Raji (cell line): ENCODE results near the gene CENPA.

Experiments
- POLR2A ChIP-seq: IDR thresholded peaks from 2 replicates; pipeline ENCODE4 v1.6.1; 2011; ENCODE audit warnings: low read depth, low read length, control low read depth; ENCODE audit not compliant: insufficient read depth

The CENPA gene

DNA sequence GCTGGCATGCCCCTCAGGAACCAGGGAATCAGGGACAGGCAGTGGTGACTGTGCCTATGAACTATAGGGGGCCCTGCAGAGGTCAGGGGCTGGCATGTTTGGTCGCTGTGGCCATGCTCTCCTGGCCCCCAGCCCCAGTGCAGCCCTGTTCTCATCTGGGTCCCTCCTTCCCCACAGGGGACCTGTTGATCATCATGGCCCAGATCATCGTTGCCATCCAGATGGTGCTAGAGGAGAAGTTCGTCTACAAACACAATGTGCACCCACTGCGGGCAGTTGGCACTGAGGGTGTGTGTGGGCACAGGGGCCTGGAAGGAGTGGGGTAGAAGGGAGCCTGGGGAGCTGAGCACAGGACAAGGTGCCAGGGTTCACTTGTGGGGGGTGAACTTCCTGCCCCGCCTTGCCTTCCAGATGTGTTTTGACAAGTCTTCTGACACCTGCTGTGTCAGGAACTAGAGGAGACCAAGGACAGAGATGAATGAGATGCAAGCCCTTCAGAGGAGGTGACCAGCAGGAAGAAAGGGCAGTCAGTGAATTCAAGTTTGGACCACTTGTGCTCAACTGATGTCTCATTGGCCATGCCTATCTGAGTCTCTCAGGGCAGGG lies 9.6 kb upstream of the CENPA start:
- TF ChIP-seq POLR2A = no peak

DNA sequence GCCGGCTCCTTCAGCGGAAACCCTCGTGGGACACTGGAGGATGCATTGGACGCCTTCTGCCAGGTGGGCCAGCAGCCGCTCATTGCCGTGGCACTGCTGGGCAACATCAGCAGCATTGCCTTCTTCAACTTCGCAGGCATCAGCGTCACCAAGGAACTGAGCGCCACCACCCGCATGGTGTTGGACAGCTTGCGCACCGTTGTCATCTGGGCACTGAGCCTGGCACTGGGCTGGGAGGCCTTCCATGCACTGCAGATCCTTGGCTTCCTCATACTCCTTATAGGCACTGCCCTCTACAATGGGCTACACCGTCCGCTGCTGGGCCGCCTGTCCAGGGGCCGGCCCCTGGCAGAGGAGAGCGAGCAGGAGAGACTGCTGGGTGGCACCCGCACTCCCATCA lies 7.8 kb upstream of the CENPA start:
- TF ChIP-seq POLR2A = no peak

DNA sequence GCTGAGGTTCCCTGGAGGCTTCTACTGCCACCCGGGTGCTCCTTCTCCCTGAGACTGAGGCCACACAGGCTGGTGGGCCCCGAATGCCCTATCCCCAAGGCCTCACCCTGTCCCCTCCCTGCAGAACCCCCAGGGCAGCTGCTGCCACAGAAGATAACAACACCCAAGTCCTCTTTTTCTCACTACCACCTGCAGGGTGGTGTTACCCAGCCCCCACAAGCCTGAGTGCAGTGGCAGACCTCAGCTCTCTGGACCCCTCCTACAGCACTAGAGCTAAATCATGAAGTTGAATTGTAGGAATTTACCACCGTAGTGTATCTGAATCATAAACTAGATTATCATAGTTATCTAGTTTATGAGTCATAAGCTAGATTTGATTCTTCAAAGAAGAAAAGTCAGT lies 7.3 kb upstream of the CENPA start:
- TF ChIP-seq POLR2A = no peak

DNA sequence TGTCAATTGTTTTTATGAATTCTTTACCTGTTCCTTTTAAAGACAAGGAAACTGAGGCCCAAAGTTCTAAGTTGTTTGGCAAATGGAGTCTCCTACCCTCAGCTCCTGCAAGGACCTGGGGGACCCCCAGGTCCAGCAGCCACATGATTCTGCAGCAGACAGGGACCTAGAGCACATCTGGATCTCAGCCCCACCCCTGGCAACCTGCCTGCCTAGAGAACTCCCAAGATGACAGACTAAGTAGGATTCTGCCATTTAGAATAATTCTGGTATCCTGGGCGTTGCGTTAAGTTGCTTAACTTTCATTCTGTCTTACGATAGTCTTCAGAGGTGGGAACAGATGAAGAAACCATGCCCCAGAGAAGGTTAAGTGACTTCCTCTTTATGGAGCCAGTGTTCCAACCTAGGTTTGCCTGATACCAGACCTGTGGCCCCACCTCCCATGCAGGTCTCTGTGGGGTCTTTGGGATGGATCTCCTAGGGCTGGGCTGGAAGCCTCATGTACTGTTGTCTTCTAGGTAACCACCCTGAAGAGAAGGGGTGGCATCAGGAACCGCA lies 5.6 kb upstream of the CENPA start:
- TF ChIP-seq POLR2A = no peak

DNA sequence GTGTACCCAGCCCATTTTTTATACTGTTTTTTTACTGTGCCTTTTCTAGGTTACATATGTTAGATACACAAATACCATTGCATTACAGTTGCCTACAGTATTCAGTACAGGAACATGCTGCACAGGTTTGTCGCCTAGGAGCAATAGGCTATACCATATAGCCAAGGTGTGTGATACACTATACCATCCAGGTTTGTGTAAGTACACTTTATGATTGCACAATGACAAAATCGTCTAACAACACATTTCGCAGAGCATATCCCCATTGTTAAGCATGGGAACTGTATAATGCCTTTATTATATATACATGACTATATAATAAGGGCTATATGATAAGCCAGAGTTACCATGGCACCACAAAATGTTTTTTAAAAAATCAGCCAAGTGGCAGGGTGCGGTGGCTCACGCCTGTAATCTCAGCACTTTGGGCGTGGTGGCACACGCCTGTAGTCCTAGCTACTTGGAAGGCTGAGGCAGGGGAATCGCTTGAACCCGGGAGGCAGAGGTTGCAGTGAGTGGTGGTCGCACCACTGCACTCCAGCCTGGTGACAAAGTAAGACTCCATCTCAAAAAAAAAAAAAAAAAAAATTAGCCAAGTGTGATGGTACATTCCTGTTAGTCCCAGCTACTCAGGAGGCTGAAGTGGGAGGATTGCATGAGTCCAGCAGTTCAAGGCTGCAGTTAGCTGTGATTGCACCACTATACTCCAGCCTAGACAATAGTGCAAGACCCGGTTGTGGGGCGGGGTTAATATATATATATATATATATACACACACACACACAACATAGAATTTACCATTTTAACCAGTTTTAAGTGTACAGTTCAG lies 2.8 kb upstream of the CENPA start:
- TF ChIP-seq POLR2A = no peak

DNA sequence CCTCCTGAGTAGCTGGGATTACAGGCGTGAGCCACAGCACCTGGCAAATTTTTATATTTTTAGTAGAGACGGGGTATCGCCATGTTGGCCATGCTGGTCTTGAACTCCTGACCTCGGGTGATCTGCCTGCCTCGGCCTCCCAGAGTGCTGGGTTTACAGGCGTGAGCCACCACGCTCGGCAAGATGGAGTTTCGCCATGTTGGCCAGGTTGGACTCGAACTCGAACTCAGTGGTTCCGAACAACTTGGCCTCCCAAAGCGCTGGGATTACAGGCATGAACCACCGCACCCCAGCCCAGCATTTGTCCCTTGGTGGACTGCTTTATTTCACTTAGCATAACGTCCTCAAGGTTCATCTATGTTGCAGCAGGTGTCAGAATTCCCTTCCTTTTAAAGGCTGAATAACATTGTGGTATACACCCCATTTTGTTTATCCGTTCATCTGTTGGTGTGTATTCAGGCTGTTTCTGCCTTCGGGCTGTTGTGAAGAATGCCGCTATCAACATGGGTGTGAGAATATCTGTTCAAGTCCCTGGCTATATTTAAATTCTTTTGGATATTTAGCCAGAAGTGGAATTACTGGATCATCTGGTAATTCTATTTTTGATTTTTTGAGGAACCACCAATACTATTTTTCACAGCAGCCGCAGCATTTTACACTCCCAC lies 1.2 kb upstream of the CENPA start:
- no peak for TF ChIP-seq POLR2A

DNA sequence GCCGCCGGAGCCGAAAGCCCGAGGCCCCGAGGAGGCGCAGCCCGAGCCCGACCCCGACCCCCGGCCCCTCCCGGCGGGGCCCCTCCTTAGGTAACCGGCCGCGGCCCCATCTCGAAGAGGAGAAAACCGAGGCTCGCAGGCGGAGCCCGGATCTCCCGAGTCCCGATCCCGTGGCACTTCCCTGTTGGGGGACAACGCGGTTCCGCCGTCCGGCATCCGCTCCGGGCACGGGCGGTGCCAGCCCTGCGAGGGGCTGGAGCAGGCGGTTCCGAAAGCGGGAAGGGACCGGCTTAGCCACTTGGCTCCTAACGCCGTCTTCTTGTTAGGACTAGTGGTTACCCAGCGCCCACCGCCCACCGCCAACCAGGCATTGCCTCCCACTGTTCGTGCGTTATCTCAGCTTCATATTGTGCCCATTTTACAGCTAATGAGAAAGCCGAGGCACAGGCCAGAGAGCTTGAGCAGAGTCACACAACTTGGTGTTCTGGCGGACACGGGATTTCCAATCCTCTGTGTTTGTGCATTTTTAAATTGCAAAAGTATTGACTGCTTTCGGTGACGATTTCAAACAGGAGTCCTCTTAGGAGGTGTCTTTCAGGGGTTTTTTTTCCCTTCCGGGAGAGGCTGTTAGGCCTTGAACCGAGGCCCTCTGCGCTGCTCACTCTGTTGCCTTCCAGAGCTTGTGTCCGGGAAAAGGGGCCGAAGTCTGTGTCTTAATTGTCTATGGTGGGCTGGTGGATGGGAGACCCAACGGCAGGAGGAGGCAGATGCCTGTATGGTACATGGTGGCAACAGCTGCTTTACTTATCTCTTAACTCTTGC lies 562 bp downstream of the CENPA start:
- no peak for TF ChIP-seq POLR2A

DNA sequence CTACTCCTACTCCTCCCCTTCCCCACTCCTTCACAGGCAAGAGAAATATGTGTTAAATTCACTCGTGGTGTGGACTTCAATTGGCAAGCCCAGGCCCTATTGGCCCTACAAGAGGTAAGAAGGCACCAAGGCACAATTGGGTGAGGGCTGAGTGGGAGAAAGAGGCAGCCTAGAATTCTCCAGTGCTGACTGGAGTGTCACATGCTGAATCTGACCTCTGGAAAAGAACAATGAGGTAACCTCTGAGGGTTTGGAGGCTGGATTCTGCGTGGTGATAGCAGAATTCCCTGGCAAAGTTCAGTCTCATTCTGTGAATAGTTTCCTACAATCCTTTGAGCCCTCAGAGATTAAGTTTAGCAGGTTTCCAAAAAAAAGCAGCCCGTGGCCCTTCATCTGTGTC lies 6.9 kb downstream of the CENPA start:
- no peak for TF ChIP-seq POLR2A

DNA sequence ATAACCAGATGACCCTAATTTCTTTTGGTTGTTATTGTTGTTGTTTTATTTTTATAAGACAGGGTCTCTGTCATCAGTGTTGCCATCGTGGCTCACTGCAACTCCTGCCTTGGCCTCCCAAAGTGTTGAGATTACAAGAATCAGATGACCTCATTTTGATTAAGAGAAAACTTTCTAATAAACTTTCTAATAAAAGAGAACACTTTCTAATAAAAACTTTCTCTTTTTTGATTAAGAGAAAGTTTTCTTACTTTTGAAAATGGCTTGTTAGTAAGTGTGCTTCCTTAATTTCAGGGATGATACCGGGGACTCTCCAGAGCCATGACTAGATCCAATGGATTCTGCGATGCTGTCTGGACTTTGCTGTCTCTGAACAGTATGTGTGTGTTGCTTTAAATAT lies 7.7 kb downstream of the CENPA start:
- TF ChIP-seq POLR2A = no peak

DNA sequence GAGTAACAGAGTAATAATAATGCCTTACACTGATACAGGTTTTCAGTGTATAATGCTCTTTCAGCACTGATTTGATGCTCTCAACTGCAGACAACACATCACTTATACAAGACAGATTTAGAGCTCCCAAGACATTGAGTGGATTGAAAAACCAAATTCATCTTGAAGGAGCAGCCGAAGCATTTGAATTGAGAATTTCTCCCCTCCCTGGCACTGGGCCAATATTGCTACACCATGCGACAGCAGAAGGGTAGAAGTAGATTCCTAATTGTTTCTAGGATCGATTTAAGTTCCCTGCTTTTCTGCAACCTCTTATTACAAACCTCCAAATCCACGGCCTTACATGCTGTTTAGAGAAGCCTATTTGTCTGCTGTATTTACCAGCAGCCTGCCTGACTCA lies 15.5 kb downstream of the CENPA start:
- TF ChIP-seq POLR2A = no peak

DNA sequence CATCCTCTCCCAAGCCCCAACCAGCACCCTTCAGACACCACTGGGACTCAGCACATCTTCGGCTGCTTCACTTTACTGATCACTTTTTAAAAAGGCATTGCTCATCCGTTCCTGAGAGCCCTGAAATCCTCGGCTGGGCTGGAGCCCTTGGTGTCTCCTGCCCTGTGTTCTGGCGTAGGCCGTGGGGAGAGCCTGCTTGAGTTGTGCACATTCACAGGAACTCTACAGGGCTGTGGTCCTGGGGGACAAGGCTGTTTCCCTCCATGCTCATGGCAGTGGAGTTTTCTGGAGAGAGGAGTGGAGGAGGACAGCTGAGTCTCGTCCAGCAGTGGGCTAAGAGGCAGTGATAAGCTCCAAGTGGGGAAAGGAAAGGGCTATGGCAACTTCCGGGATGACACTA lies 15.9 kb downstream of the CENPA start:
- no peak for TF ChIP-seq POLR2A

DNA sequence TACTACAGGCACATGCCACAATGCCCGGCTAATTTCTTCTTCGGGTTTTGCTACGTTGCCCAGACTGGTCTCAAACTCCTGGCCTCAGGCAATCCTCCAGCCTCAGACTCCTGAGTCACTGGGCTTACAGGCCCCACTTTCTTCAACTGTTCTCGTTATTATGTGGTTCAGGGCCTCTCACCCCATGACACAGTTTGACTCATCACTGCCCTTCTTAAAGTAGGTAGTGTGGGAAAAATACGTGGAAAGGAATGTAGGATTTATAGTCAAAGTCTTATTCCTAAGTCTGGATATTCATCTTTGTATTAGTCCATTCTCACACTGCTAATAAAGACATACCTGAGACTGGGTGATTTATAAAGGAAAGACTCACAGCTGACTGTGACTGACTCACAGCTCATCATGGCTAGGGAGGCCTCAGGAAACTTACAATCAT lies 19.4 kb downstream of the CENPA start:
- TF ChIP-seq POLR2A = no peak

DNA sequence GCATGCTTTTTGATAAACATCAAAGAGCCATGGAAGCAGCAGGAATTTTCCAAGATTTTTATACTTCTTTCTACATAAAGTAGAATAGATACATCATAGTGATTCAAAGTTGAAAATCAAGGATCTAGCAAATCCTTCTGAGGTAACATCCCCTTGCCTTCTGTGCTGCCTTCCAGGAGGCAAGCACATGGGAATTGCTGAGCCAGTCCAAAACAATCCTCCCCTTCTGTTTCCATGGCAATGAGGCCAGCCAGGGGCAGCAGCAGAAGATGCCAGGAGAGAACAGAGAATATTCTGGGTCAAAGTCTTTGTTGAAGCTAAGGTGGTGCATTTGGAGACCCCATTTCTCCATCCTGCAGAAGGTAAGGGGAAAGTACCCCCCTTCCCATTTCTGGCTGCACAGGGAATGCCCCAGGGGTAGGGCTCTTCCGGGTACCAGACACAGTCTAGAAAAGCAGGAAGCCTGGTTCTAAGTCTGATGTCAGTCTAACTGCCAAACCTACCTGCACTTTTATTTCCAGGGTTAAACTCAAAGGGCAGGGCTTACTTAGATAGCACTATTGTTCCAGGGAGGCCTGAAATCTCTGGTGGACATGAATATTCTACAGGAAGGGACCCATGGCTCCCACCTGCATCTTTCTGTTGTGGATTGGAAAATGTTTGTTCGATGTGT lies 22.1 kb downstream of the CENPA start:
- TF ChIP-seq POLR2A = no peak

DNA sequence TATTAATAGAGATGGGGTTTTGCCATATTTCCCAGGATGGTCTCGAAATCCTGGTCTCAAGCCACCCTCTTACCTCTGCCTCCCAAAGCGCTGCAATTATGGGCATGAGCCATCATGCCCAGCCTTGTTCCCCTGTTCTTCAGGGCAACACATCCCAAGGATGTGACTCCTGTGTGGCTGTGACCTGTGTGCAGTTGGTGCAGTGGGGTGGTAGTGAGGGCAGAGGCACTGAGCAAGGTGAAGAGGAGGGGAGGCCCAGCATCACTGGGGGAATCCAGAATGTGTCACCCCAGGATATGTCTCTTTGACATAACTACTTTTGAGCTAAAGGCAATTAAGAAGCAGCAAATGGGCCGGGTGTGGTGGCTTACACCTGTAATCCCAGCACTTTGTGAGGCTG lies 23.4 kb downstream of the CENPA start:
- no peak for TF ChIP-seq POLR2A

DNA sequence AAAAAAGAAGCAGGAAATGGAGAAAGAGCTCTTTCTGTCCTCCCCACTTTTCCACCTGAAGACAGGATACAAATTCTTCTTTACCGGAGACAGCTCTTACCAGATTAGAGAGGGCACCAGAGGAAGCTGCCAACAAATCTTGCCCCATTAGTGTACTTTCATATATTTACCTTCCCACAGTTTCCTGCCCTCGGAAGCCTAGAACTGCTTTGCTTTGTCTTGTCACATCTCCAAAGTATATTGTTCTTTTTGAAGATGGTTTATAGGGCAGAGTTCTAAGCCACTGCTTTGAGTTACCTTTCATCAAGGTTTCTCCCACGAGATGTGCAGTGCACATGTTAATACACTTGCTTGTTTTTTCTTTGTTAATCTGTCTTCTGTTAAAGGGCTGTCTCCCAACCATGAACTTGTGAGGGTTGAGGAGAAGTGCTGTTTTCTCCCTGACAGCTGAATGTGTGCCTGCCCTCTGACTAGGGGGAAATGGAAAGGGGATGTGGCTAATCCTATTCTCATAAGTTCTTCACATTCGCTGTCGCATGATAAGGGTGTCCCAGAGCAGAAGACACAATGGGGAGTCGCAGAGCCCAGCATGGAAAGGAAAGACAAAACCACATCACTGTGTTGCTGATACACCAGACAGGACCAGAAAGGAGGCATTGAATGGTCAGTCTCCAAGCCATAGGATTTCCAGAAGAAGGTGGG lies 24.2 kb downstream of the CENPA start:
- no peak for TF ChIP-seq POLR2A

DNA sequence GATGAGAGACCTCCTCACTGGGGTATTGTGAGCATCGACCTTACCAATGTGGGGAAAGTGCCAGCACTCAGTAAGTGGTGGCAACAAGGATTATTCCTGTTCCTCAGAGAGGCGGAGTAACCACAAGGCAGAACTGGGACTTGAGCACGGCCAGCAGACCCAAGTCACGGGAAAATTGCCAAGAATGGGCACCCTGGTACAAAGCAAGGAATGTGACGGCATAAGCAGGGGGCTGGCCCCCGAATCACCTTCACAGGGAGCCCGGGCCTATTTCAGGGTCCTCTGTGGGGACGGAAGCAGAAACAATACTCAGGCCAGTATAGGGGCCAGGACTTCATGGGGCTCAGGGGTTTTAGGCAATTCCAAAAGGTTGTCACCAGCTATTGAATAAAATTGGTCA lies 25.4 kb downstream of the CENPA start:
- TF ChIP-seq POLR2A = no peak
